OCI-LY3 (cell line): Measurements from ENCODE around the gene ISOC1.

Experiments
- H2AFZ ChIP-seq: fragments of 200-600, 300-600 bp; shearing (Covaris generic); 2 replicates; pipeline ENCODE4 v1.6.0; 2014; ENCODE audit warnings: antibody characterized with exemption, low read depth, low read length
- H3K27ac ChIP-seq: fragments of 200-600, 300-600 bp; sonication (generic); 2 replicates; pipeline ENCODE4 v1.5.1; 2014; ENCODE audit warnings: mild to moderate bottlenecking, low read length, moderate library complexity, mixed read lengths
- H3K27me3 ChIP-seq: fragments of 200-600, 300-600 bp; sonication (generic); 2 replicates; pipeline ENCODE4 v1.6.1; 2014; ENCODE audit warnings: low read depth, low read length, mixed read lengths
- H3K36me3 ChIP-seq: fragments of 200-600, 300-600 bp; sonication (generic); replicated peaks from 2 replicates; pipeline ENCODE3; 2014; ENCODE audit warnings: low read depth, low read length, mixed read lengths
- H3K4me1 ChIP-seq: fragments of 300-600, 200-600 bp; sonication (generic); 2 replicates; pipeline ENCODE4 v1.6.1; 2014; ENCODE audit warnings: low read length, mixed read lengths
- H3K4me2 ChIP-seq: fragments of 200-600, 300-600 bp; sonication (generic); 2 replicates; pipeline ENCODE4 v1.6.1; 2014; ENCODE audit warnings: low read length, mixed read lengths
- H3K4me3 ChIP-seq: fragments of 300-600, 200-600 bp; sonication (generic); 2 replicates; pipeline ENCODE4 v1.5.1; 2014; ENCODE audit warnings: antibody characterized with exemption, mild to moderate bottlenecking, low read length, moderate library complexity
- H3K79me2 ChIP-seq: fragments of 300-600, 200-600 bp; shearing (Covaris generic); 2 replicates; pipeline ENCODE4 v1.6.1; 2014; ENCODE audit warnings: mild to moderate bottlenecking, low read length, mixed read lengths
- H3K9ac ChIP-seq: fragments of 300-600, 200-600 bp; shearing (Covaris generic); 2 replicates; pipeline ENCODE4 v1.6.0; 2014; ENCODE audit warnings: mild to moderate bottlenecking, low read length, moderate library complexity
- H3K9me3 ChIP-seq: fragments of 200-600, 300-600 bp; shearing (Covaris generic); 2 replicates; pipeline ENCODE4 v1.6.1; 2014; ENCODE audit warnings: low read length, mixed read lengths; ENCODE audit not compliant: insufficient read depth
- H4K20me1 ChIP-seq: fragments of 200-600, 300-600 bp; sonication (generic); 2 replicates; pipeline ENCODE4 v1.6.1; 2016; ENCODE audit warnings: low read length, mixed read lengths; ENCODE audit not compliant: insufficient read depth
- CTCF ChIP-seq: fragments of 200-600, 300-600 bp; sonication (generic); IDR thresholded peaks from 2 replicates; pipeline ENCODE4 v1.5.1; 2014; ENCODE audit warnings: antibody characterized with exemption, low read length, low read depth
- EZH2phosphoT487 ChIP-seq: fragments of 200-600 bp; shearing (Covaris generic); IDR thresholded peaks from 2 replicates; pipeline ENCODE4 v1.6.1; 2018; ENCODE audit warnings: antibody characterized with exemption, mixed run types, low read depth

Gene ISOC1

GRCh38 chr5:129104915-129105455 is 10.4 kb downstream of the ISOC1 start:
- no peaks in the 10 kb centered on the region for H3K27me3 ChIP-seq
- no peak overlapping the region for H3K27ac ChIP-seq
- H3K4me2 ChIP-seq: no peak overlapping the region
- no peaks in the 10 kb centered on the region for H3K4me1 ChIP-seq
- H3K4me3 ChIP-seq: no peak overlapping the region
- TF ChIP-seq CTCF (no peak), EZH2phosphoT487 (no peak)
- no peaks in the 10 kb centered on the region for H3K9me3 ChIP-seq
- H3K79me2 ChIP-seq: peaks cover 13% of the 10 kb centered on the region; the same call in 1 of the 2 replicates
- H3K36me3 ChIP-seq: no peaks in the 10 kb centered on the region
- H2AFZ ChIP-seq: no peak overlapping the region
- no peak overlapping the region for H3K9ac ChIP-seq
- no peaks in the 10 kb centered on the region for H4K20me1 ChIP-seq

GRCh38 chr5:129107637-129108036 is 13.1 kb downstream of the ISOC1 start:
- TF ChIP-seq CTCF (no peak), EZH2phosphoT487 (no peak)
- H2AFZ ChIP-seq: no peak overlapping the region
- no peaks in the 10 kb centered on the region for H3K36me3 ChIP-seq
- peaks cover 6% of the 10 kb centered on the region for H3K4me1 ChIP-seq
- H3K4me3 ChIP-seq: no peak overlapping the region
- H4K20me1 ChIP-seq: no peaks in the 10 kb centered on the region
- H3K79me2 ChIP-seq: peaks cover 2% of the 10 kb centered on the region; the same call in 1 of the 2 replicates
- no peak overlapping the region for H3K9ac ChIP-seq
- no peak overlapping the region for H3K27ac ChIP-seq
- H3K4me2 ChIP-seq: no peak overlapping the region
- no peaks in the 10 kb centered on the region for H3K9me3 ChIP-seq
- no peaks in the 10 kb centered on the region for H3K27me3 ChIP-seq

- H3K27ac ChIP-seq: no peak overlapping the region
These were observed 16.2 kb downstream of the ISOC1 start for GRCh38 chr5:129110742-129111141.

GRCh38 chr5:129111351-129111750 is 16.8 kb downstream of the ISOC1 start:
- H2AFZ ChIP-seq: no peak overlapping the region
- H3K36me3 ChIP-seq: no peaks in the 10 kb centered on the region
- H4K20me1 ChIP-seq: no peaks in the 10 kb centered on the region
- H3K4me3 ChIP-seq: no peak overlapping the region
- H3K9me3 ChIP-seq: no peaks in the 10 kb centered on the region
- H3K4me1 ChIP-seq: peaks cover 6% of the 10 kb centered on the region
- H3K9ac ChIP-seq: no peak overlapping the region
- no peak overlapping the region for H3K4me2 ChIP-seq
- H3K27me3 ChIP-seq: no peaks in the 10 kb centered on the region
- TF ChIP-seq CTCF (no peak), EZH2phosphoT487 (no peak)
- H3K79me2 ChIP-seq: no peaks in the 10 kb centered on the region
- H3K27ac ChIP-seq: no peak overlapping the region

More at GRCh38 chr5:129110742-129111141, 16.2 kb downstream of the ISOC1 start:
- no peaks in the 10 kb centered on the region for H3K79me2 ChIP-seq
- no peak overlapping the region for H3K4me3 ChIP-seq
- H3K9ac ChIP-seq: no peak overlapping the region
- H3K9me3 ChIP-seq: no peaks in the 10 kb centered on the region
- H4K20me1 ChIP-seq: no peaks in the 10 kb centered on the region
- H3K27me3 ChIP-seq: no peaks in the 10 kb centered on the region
- peaks cover 6% of the 10 kb centered on the region for H3K4me1 ChIP-seq
- no peak overlapping the region for H3K4me2 ChIP-seq
- no peak overlapping the region for H2AFZ ChIP-seq
- TF ChIP-seq EZH2phosphoT487 (no peak), CTCF (no peak)
- H3K36me3 ChIP-seq: no peaks in the 10 kb centered on the region
